ENCODE results near the gene ZNF425. TPM values are rescaled to one million over a fixed set of nuclear protein-coding genes. Genes with fewer than 3 reads are reported as not detected.

ZNF425 gene
- total RNA-seq, 1 experiment from 2014 or later: 0.41 TPM

DNA sequence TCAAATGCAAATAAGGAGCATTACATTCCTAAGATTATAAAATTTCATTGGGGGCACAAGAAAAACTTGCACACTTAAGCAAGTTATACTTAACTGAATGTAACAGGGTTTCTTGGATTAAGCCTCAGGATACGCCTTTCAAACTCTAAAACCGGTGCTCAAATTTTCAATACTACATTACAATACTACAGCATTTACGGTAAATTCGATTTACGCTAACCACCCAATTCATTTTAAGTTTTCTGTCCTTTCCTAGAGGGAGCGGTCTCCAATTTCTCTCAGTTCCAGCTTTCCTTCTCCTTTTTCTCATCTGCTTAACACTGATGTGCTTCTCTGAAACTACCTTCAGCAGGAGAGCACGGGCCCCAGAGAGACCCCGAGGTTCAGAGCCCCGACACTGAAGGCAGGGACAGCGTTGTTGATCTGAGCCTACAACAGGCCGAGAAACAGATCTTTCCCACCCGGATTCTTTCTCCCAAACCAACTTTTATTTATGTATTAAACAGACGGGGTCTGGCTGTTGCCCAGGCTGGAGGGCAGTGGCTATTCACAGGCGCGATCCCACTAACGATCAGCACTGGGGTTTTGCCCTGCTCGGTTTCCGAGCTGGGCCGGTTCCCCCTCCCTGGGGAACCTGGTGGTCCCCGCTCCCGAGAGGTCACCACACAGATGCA, 798 bp downstream of the ZNF425 start:
- peak; percentile 63 for DNase-seq
- no peaks in the 10 kb centered on the region for H4K20me1 ChIP-seq (ENCODE audit: insufficient read depth, low read depth, low read length)
- peaks cover 29% of the 10 kb centered on the region for H3K79me2 ChIP-seq (ENCODE audit: low read length)
- H3K4me2 ChIP-seq (ENCODE audit: low read depth, low read length, poor library complexity, severe bottlenecking): peak overlapping the region; percentile 97
- peaks cover 9% of the 10 kb centered on the region for H3K36me3 ChIP-seq (ENCODE audit: insufficient read depth, low read length)
- peak overlapping the region; percentile 94; the same call in 1 of the 2 replicates for H3K27ac ChIP-seq (ENCODE audit: low read length)
- no peaks in the 10 kb centered on the region for H3K9me2 ChIP-seq (replicated peaks; ENCODE audit: insufficient read depth, low read length)
- peak overlapping the region; percentile 79; the same call in 1 of the 2 replicates for H2AFZ ChIP-seq (ENCODE audit: low read length)
- H3K4me1 ChIP-seq (ENCODE audit: low read length): peaks cover 19% of the 10 kb centered on the region
- peak overlapping the region; percentile 98 for H3K9ac ChIP-seq (ENCODE audit: low read length)
- 0 out of 2 replicates have a peak, but pooled peaks cover under 1% of the 10 kb centered on the region for H3K9me3 ChIP-seq (ENCODE audit: low read length)
- no peaks in the 10 kb centered on the region for H3K27me3 ChIP-seq (ENCODE audit: low read length)
- peak overlapping the region; percentile 91 for H3K4me3 ChIP-seq (ENCODE audit: low read length)

DNA sequence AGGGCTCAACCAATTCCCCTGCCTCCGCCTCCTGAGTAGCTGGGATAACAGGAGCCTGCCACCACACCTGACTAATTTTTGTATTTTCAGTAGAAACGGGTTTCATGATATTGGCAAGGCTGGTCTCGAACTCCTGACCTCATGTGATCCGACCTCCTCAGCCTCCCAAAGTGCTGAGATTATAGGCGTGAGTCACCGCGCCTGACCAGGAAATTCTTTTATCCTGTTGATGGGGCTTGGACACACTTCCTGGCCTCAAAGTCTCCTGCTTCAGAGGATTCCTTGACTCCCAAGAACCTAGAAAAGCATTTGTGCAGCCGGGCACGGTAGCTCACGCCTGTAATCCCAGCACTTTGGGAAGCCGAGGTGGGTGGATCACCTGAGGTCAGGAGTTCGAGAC, 16.2 kb downstream of the ZNF425 start:
- H3K9me3 ChIP-seq (ENCODE audit: low read length): no peaks in the 10 kb centered on the region
- H3K36me3 ChIP-seq (ENCODE audit: insufficient read depth, low read length): no peaks in the 10 kb centered on the region
- no peak overlapping the region for H2AFZ ChIP-seq (ENCODE audit: low read length)
- no peaks in the 10 kb centered on the region for H3K79me2 ChIP-seq (ENCODE audit: low read length)
- no peak overlapping the region for H3K27ac ChIP-seq (ENCODE audit: low read length)
- no peak overlapping the region for H3K4me2 ChIP-seq (ENCODE audit: low read depth, low read length, poor library complexity, severe bottlenecking)
- no peaks in the 10 kb centered on the region for H3K27me3 ChIP-seq (ENCODE audit: low read length)
- H3K4me3 ChIP-seq (ENCODE audit: low read length): no peak overlapping the region
- no peak overlapping the region for H3K9ac ChIP-seq (ENCODE audit: low read length)
- no peaks in the 10 kb centered on the region for H3K9me2 ChIP-seq (replicated peaks; ENCODE audit: insufficient read depth, low read length)
- H3K4me1 ChIP-seq (ENCODE audit: low read length): no peaks in the 10 kb centered on the region
- H4K20me1 ChIP-seq (ENCODE audit: insufficient read depth, low read depth, low read length): no peaks in the 10 kb centered on the region
- no peak for DNase-seq

DNA sequence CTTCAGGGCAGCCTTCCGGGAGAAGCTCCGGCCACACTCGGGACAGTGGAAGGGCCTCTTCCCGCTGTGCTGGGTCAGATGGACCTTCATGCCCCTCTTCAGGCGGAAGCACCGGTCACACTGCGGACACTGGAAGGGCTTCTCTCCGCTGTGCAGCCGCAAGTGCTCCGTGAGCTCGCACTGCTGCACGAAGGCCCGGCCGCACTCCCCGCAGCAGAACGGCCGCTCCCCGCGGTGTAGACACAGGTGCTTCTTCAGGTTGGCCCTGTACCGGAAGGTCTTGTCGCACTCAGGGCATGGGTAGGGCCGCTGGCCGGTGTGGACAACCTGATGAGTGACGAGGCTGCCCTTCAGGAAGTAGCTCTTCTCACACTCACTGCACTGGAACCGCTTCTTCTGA, 21.4 kb downstream of the ZNF425 start:
- Histone ChIP-seq H3K9me2 (replicated peaks; ENCODE audit: insufficient read depth, low read length) (no peaks in the 10 kb centered on the region), H3K27ac (ENCODE audit: low read length) (no peak overlapping the region), H3K79me2 (ENCODE audit: low read length) (no peaks in the 10 kb centered on the region), H2AFZ (ENCODE audit: low read length) (no peak overlapping the region), H3K4me2 (ENCODE audit: low read depth, low read length, poor library complexity, severe bottlenecking) (no peak overlapping the region), H3K4me1 (ENCODE audit: low read length) (no peaks in the 10 kb centered on the region), H3K4me3 (ENCODE audit: low read length) (no peak overlapping the region), H3K27me3 (ENCODE audit: low read length) (no peaks in the 10 kb centered on the region), H3K9ac (ENCODE audit: low read length) (no peak overlapping the region), H3K36me3 (ENCODE audit: insufficient read depth, low read length) (no peaks in the 10 kb centered on the region), H3K9me3 (ENCODE audit: low read length) (no peaks in the 10 kb centered on the region), H4K20me1 (ENCODE audit: insufficient read depth, low read depth, low read length) (no peaks in the 10 kb centered on the region)
- no peak for DNase-seq

DNA sequence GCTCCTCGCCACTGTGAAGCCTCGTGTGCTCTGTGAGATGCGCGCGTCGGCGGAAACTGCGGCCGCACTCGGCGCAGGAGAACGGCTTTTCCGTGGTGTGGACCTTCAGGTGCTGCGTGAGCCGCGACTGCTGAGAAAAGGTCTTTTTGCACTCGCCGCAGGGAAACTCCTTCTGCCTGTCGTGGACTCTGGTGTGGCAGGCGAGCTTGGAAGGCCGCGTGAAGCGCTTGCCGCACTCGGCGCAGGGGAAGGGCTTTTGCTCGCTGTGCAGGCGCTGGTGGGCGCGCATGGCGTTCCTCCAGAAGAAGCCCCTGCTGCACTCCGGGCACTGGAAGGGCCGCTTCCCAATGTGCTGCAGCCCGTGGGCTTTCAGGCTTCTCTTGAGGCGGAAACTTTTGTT, 21.9 kb downstream of the ZNF425 start:
- no peaks in the 10 kb centered on the region for H3K9me2 ChIP-seq (replicated peaks; ENCODE audit: insufficient read depth, low read length)
- no peaks in the 10 kb centered on the region for H3K36me3 ChIP-seq (ENCODE audit: insufficient read depth, low read length)
- no peaks in the 10 kb centered on the region for H3K9me3 ChIP-seq (ENCODE audit: low read length)
- H3K4me1 ChIP-seq (ENCODE audit: low read length): no peaks in the 10 kb centered on the region
- no peak for DNase-seq
- no peaks in the 10 kb centered on the region for H4K20me1 ChIP-seq (ENCODE audit: insufficient read depth, low read depth, low read length)
- no peak overlapping the region for H3K27ac ChIP-seq (ENCODE audit: low read length)
- H2AFZ ChIP-seq (ENCODE audit: low read length): no peak overlapping the region
- H3K79me2 ChIP-seq (ENCODE audit: low read length): no peaks in the 10 kb centered on the region
- H3K27me3 ChIP-seq (ENCODE audit: low read length): no peaks in the 10 kb centered on the region
- no peak overlapping the region for H3K4me2 ChIP-seq (ENCODE audit: low read depth, low read length, poor library complexity, severe bottlenecking)
- H3K4me3 ChIP-seq (ENCODE audit: low read length): no peak overlapping the region
- H3K9ac ChIP-seq (ENCODE audit: low read length): no peak overlapping the region

DNA sequence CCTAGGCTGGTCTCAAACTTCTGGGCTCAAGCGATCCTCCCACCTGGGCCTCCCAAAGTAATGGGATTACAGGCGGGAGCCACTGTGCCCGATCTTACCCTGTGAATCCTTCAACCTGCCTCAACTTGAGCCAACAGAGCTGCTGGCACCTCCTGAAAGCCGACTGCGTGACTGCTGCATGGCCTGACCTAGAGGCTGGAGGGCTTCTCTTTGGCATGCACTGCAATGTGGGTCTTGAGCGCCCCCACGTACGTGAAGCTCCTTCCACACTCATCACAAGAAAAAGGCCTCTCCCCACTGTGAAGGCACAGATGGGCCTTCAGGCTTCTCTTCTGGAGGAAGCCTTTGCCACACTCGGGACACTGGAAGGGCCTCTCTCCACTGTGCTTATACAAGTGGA, 22.7 kb downstream of the ZNF425 start:
- Histone ChIP-seq H3K4me1 (ENCODE audit: low read length) (no peaks in the 10 kb centered on the region), H4K20me1 (ENCODE audit: insufficient read depth, low read depth, low read length) (no peaks in the 10 kb centered on the region), H2AFZ (ENCODE audit: low read length) (no peak overlapping the region), H3K9me3 (ENCODE audit: low read length) (no peaks in the 10 kb centered on the region), H3K9ac (ENCODE audit: low read length) (no peak overlapping the region), H3K27ac (ENCODE audit: low read length) (no peak overlapping the region), H3K4me3 (ENCODE audit: low read length) (no peak overlapping the region), H3K9me2 (replicated peaks; ENCODE audit: insufficient read depth, low read length) (no peaks in the 10 kb centered on the region), H3K27me3 (ENCODE audit: low read length) (no peaks in the 10 kb centered on the region), H3K4me2 (ENCODE audit: low read depth, low read length, poor library complexity, severe bottlenecking) (no peak overlapping the region), H3K36me3 (ENCODE audit: insufficient read depth, low read length) (no peaks in the 10 kb centered on the region), H3K79me2 (ENCODE audit: low read length) (no peaks in the 10 kb centered on the region)
- no peak for DNase-seq

DNA sequence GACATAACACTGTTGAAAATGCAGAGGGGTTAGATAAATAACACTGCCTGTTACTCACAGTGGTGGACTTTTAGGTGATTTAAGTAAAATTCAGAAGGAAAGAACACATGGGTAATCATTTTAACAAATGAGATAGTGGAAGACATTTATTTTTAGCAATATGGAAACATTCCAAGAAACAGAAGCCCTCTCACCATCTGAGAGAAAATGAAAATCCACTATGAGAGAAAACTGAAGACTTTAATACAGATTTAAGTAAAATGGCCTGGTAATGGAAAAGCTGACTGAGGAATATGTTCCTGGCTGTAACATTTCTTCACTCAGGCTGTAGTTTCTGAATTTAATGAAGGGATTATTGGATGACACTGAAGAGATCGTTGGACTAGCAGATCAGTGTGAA, 23.5 kb downstream of the ZNF425 start:
- Histone ChIP-seq H3K9me3 (ENCODE audit: low read length) (no peaks in the 10 kb centered on the region), H3K4me2 (ENCODE audit: low read depth, low read length, poor library complexity, severe bottlenecking) (no peak overlapping the region), H3K9ac (ENCODE audit: low read length) (no peak overlapping the region), H4K20me1 (ENCODE audit: insufficient read depth, low read depth, low read length) (no peaks in the 10 kb centered on the region), H3K36me3 (ENCODE audit: insufficient read depth, low read length) (no peaks in the 10 kb centered on the region), H3K27me3 (ENCODE audit: low read length) (no peaks in the 10 kb centered on the region), H2AFZ (ENCODE audit: low read length) (no peak overlapping the region), H3K4me3 (ENCODE audit: low read length) (no peak overlapping the region), H3K4me1 (ENCODE audit: low read length) (no peaks in the 10 kb centered on the region), H3K79me2 (ENCODE audit: low read length) (no peaks in the 10 kb centered on the region), H3K9me2 (replicated peaks; ENCODE audit: insufficient read depth, low read length) (no peaks in the 10 kb centered on the region), H3K27ac (ENCODE audit: low read length) (no peak overlapping the region)
- no peak for DNase-seq

DNA sequence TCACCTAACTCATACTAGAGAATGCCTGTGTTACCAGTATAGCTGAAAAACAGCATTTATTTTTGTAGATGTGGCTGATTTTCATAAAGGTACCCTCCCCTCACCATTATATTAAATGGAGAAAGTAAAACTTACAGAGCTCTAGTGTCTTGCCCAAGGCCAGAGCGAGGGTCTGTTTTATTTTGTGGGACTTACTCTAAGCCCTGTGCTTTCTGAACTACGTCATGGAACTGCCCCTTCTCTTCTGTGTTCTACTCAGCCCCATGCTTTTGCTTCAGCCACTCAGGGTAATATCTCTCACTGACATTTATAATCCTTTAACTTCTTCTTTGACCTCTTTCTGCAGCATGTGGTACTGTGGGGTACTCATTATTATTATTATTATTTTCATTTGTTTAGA, 25.3 kb downstream of the ZNF425 start:
- no peak overlapping the region for H3K27ac ChIP-seq (ENCODE audit: low read length)
- no peaks in the 10 kb centered on the region for H3K9me3 ChIP-seq (ENCODE audit: low read length)
- no peaks in the 10 kb centered on the region for H3K36me3 ChIP-seq (ENCODE audit: insufficient read depth, low read length)
- H3K79me2 ChIP-seq (ENCODE audit: low read length): no peaks in the 10 kb centered on the region
- H3K9me2 ChIP-seq (replicated peaks; ENCODE audit: insufficient read depth, low read length): no peaks in the 10 kb centered on the region
- DNase-seq: no peak
- H3K4me3 ChIP-seq (ENCODE audit: low read length): no peak overlapping the region
- no peak overlapping the region for H2AFZ ChIP-seq (ENCODE audit: low read length)
- peaks cover 4% of the 10 kb centered on the region for H3K4me1 ChIP-seq (ENCODE audit: low read length)
- no peaks in the 10 kb centered on the region for H4K20me1 ChIP-seq (ENCODE audit: insufficient read depth, low read depth, low read length)
- no peak overlapping the region for H3K9ac ChIP-seq (ENCODE audit: low read length)
- no peaks in the 10 kb centered on the region for H3K27me3 ChIP-seq (ENCODE audit: low read length)
- no peak overlapping the region for H3K4me2 ChIP-seq (ENCODE audit: low read depth, low read length, poor library complexity, severe bottlenecking)

DNA sequence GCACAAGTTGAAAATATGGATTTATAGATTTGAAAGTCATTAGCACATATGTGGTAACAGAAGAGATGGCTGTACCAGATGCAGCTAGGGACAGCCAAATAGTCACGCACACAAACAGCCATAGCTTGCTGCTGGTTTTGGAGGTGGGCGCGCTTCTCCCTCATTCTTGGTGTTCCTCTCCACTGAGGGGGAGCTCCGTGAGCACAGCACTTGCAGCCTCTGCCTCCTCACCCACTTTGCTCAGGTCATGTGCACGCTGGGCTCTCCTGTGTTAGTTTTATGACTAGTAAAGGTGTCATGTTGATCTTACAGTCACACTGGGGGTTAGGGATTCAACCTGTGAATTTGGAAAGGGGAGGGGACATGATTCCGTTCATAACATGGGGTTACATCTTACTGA, 27.1 kb downstream of the ZNF425 start:
- Histone ChIP-seq H3K36me3 (ENCODE audit: insufficient read depth, low read length) (no peaks in the 10 kb centered on the region), H2AFZ (ENCODE audit: low read length) (no peak overlapping the region)

More for the DNA sequence above, 27.1 kb downstream of the ZNF425 start:
- Histone ChIP-seq H3K4me1 (ENCODE audit: low read length) (peaks cover 4% of the 10 kb centered on the region), H3K9me2 (replicated peaks; ENCODE audit: insufficient read depth, low read length) (no peaks in the 10 kb centered on the region), H3K4me2 (ENCODE audit: low read depth, low read length, poor library complexity, severe bottlenecking) (no peak overlapping the region), H3K4me3 (ENCODE audit: low read length) (no peak overlapping the region), H3K9ac (ENCODE audit: low read length) (no peak overlapping the region), H3K27ac (ENCODE audit: low read length) (no peak overlapping the region), H3K9me3 (ENCODE audit: low read length) (no peaks in the 10 kb centered on the region), H3K27me3 (ENCODE audit: low read length) (no peaks in the 10 kb centered on the region), H3K79me2 (ENCODE audit: low read length) (no peaks in the 10 kb centered on the region), H4K20me1 (ENCODE audit: insufficient read depth, low read depth, low read length) (no peaks in the 10 kb centered on the region)
- no peak for DNase-seq

Measured in Karpas-422 (cell line).